Spleen (tissue), 11 donors: ENCODE results near the gene ARHGEF28. TPM values are rescaled to one million over a fixed set of nuclear protein-coding genes. Genes with fewer than 3 reads are reported as not detected.

Experiments
- DNase-seq: peaks from one replicate; pipeline ENCODE4 v3.0.0-alpha.2; 2020
- H3K27ac ChIP-seq, 8 donors: fragments of 200-600 bp; sonication (generic) in 7 of 8; 1 replicate in 4 of 8; 2 replicates in 4 of 8; pipeline versions ENCODE4 v1.5.0 to v1.8.0; 2016 to 2021; ENCODE audit warnings: inconsistent platforms in 4 of 8, mild to moderate bottlenecking in 4 of 8, moderate library complexity in 1 of 8
- H3K27me3 ChIP-seq, 7 donors: fragments of 200-600 bp; sonication (generic) in 6 of 7; replicated peaks in 1 of 7; 1 replicate in 4 of 7; 2 replicates in 3 of 7; pipeline versions ENCODE4 v1.5.0 to v1.8.0; 2016 to 2021; ENCODE audit warnings: inconsistent platforms in 3 of 7, mild to moderate bottlenecking in 1 of 7
- H3K36me3 ChIP-seq, 6 donors: fragments of 200-600 bp; sonication (generic) in 5 of 6; 1 replicate in 4 of 6; 2 replicates in 2 of 6; pipeline versions ENCODE4 v1.5.0 to v1.8.0; 2016 to 2021; ENCODE audit warnings: inconsistent platforms in 2 of 6
- H3K4me1 ChIP-seq, 6 donors: fragments of 200-600 bp; sonication (generic) in 5 of 6; 1 replicate in 3 of 6; 2 replicates in 3 of 6; pipeline versions ENCODE4 v1.5.0 to v1.8.0; 2016 to 2021; ENCODE audit warnings: inconsistent platforms in 3 of 6
- H3K4me3 ChIP-seq, 8 donors: fragments of 200-600 bp; sonication (generic) in 7 of 8; 1 replicate in 4 of 8; 2 replicates in 4 of 8; pipeline versions ENCODE4 v1.5.0 to v1.8.0; 2016 to 2021; ENCODE audit warnings: inconsistent platforms in 4 of 8, mild to moderate bottlenecking in 4 of 8, moderate library complexity in 2 of 8
- H3K9me3 ChIP-seq, 8 donors: fragments of 200-600 bp; sonication (generic) in 7 of 8; 1 replicate in 4 of 8; 2 replicates in 4 of 8; pipeline versions ENCODE4 v1.5.0 to v1.8.0; 2016 to 2021; ENCODE audit warnings: inconsistent platforms in 4 of 8
- POLR2A ChIP-seq, 3 donors: fragments of 450-650 bp; IDR thresholded peaks; one replicate each; pipeline ENCODE4 v1.5.1; 2017; ENCODE audit warnings: antibody characterized with exemption in 3 of 3, mild to moderate bottlenecking in 1 of 3
- POLR2AphosphoS5 ChIP-seq, 3 donors: sonication (generic); formaldehyde crosslinking; IDR thresholded peaks; one replicate each; pipeline ENCODE4 v1.5.1; 2017; ENCODE audit warnings: antibody characterized with exemption in 3 of 3
- WGBS, 5 donors: extraction: QIAGEN DNeasy Blood & Tissue Kit in 3 of 5; methylation state at CpG; one replicate each; pipeline versions ENCODE4 v1.1.5 to v1.1.7; 2013 to 2018; 5-methylcytosine and 5-hydroxymethylcytosine counted together
- intact Hi-C: fragments of 100-400 bp; cut with DNase I; formaldehyde crosslinking; loops from one replicate; pipeline ENCODE4 v1.15.0; 2023; ENCODE audit warnings: low total_unique reads
- polyA plus RNA-seq, 3 donors: library from polyadenylated mRNA; stranded (reverse); fragments of 200-250 nt; gene quantifications; one replicate each; pipeline ENCODE4 v1.2.1, GENCODE V29; 2013
- total RNA-seq, 7 donors: library from RNA; depleted of rRNA in 3 of 7; stranded (reverse); fragments of >200 nt in 3 of 7; fragmentation: NEBNext Ultra II Directional in 4 of 7; extraction: Animal tissue kit (Norgen Biotek cat#: 25700) in 4 of 7; gene quantifications; one replicate each; pipeline versions ENCODE4 v1.1.0 to v1.2.1, GENCODE V29; 2016 to 2021
- TF ChIP-seq, protein P1 (sequence below), 11 experiments: fragments of 200-600 bp in 7 of 11; fragments of 450-650 bp in 4 of 11; sonication (generic) in 4 of 11; IDR thresholded peaks in 8 of 11; conservative IDR thresholded peaks in 3 of 11; 1 replicate in 7 of 11; 2 replicates in 4 of 11; pipeline versions ENCODE4 v1.4.0 to v1.8.0; 2016 to 2021; ENCODE audit warnings: antibody characterized with exemption in 11 of 11, inconsistent platforms in 4 of 11, mild to moderate bottlenecking in 1 of 11
- donor health status: healthy with polysubstance abuse.
- donor health status: DM: no; HTN: no; CAD: no; lungs with moderate emphysema.
- donor health status: DM: no; HTN: no; CAD: no.
- donor health status: Bipolar disorder and iron deficiency.
- donor health status: healthy.
- donor health status: DM: no; HTN: no; CAD: no.
- donor health status: DM: yes; HTN: yes; CAD: no.

Gene ARHGEF28
- total and polyA plus RNA-seq, 10 donors = 0.53 to 17.5 (median 8.8) TPM

DNA sequence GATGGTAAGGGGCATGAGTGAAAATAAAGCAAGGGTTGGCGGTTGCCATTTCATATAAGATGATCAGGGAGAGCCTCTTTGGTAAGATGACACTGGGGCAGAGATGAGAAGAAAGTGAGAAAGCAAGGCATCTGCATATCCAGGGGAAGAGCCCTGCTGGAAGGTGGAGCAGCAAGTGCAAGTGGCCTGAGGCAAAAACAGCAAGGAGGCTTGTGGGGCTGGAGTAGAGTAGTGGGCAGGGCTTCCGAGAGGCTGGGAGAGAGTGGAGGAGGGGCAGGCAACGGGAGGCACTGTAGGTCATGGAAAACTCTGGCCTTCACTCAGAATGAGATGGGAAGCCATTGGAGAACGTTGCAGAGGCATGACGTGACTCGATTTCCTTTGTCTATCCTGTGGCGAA lies 199.2 kb downstream of the ARHGEF28 start:
- WGBS, 5 donors = 86 to 96% (median 92%) methylated on average over 7 of the region's 7 CpGs
- Histone ChIP-seq H3K36me3 (no peaks in the 10 kb centered on the region), H3K27ac (no peak overlapping the region), H3K4me3 (no peak overlapping the region), H3K4me1 (no peaks in the 10 kb centered on the region), H3K27me3 (no peaks in the 10 kb centered on the region), H3K9me3 (no peaks in the 10 kb centered on the region)
- no peak for DNase-seq
- TF ChIP-seq POLR2A (IDR thresholded peaks at IDR 0.05) (no peak), POLR2AphosphoS5 (IDR thresholded peaks at IDR 0.05) (no peak)
- TF ChIP-seq, protein P1, sequence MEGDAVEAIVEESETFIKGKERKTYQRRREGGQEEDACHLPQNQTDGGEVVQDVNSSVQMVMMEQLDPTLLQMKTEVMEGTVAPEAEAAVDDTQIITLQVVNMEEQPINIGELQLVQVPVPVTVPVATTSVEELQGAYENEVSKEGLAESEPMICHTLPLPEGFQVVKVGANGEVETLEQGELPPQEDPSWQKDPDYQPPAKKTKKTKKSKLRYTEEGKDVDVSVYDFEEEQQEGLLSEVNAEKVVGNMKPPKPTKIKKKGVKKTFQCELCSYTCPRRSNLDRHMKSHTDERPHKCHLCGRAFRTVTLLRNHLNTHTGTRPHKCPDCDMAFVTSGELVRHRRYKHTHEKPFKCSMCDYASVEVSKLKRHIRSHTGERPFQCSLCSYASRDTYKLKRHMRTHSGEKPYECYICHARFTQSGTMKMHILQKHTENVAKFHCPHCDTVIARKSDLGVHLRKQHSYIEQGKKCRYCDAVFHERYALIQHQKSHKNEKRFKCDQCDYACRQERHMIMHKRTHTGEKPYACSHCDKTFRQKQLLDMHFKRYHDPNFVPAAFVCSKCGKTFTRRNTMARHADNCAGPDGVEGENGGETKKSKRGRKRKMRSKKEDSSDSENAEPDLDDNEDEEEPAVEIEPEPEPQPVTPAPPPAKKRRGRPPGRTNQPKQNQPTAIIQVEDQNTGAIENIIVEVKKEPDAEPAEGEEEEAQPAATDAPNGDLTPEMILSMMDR (IDR thresholded peaks at IDR 0.05 in 8 of 11, conservative IDR thresholded peaks at IDR 0.05 in 3 of 11) = no peak
- intact Hi-C loops = no loop called here

DNA sequence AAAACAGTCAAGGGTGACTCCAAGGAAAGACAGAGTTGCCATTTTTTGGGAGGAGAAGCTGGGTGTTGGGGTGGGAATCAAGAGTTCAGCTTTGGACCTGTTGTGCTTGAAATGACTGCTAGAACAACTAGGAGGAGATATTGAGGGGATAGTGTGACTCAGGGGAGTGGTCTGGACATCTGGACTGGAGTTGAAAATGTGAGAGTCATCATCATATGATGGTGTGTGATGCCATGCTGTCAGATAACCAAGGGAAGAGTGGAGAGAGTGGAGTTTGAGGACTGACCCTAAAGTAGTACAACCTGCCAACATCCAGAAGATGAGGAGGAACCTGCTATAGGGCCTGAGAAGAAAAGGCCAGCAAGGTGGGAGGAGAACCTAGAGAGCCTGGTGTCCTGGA lies 199.7 kb downstream of the ARHGEF28 start:
- TF ChIP-seq POLR2A (IDR thresholded peaks at IDR 0.05) (no peak), POLR2AphosphoS5 (IDR thresholded peaks at IDR 0.05) (no peak)
- TF ChIP-seq, protein P1 (IDR thresholded peaks at IDR 0.05 in 8 of 11, conservative IDR thresholded peaks at IDR 0.05 in 3 of 11) = no peak
- no peak for DNase-seq
- H3K36me3 ChIP-seq = no peaks in the 10 kb centered on the region
- intact Hi-C loops = no loop called here
- H3K27ac ChIP-seq = no peak overlapping the region
- no peaks in the 10 kb centered on the region for H3K9me3 ChIP-seq
- no peak overlapping the region for H3K4me3 ChIP-seq
- H3K4me1 ChIP-seq = no peaks in the 10 kb centered on the region
- H3K27me3 ChIP-seq = no peaks in the 10 kb centered on the region

DNA sequence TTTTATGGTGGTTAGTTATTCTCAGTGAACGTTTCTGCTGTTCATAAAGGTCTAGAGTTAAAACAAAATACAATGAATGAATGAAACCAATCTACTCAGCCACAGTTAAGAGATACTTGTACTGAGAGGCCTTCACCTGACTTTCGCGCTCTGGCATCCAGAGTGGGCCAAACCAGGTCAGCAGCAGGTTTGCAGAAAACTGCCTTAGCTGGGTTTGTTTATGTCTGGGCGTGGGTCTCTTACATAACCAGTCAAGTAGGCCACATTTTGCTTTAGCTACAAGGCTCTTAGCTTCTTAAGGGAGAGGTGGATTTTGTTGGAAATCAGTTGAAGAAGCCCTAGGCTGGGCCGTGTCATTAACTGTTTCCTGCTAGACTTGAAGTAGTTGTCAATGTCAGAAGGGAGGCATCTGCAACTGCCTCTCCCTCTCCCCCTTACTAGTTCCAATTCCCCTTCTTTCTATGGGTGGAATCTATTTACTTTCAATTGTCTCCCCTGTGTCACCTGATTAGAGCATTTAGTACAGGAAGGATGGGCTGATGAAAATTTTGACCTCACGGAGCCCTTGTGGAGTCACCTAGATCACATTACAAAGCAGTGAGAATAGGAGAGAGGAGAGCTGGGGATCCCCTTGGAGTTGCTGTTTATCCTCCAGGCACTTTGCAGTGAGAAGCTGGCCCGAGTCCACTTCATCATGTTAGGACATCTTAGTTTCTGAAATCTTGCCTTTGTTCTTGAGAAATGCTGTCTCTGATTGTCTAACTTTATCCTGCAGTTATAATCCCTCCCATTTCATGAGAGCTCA lies 200.5 kb downstream of the ARHGEF28 start:
- no peak for DNase-seq
- H3K9me3 ChIP-seq = no peaks in the 10 kb centered on the region
- H3K4me1 ChIP-seq = no peaks in the 10 kb centered on the region
- no peaks in the 10 kb centered on the region for H3K27me3 ChIP-seq
- WGBS, 5 donors = 71 to 86% (median 78%) methylated on average over 7 of the region's 7 CpGs
- no peaks in the 10 kb centered on the region for H3K36me3 ChIP-seq
- intact Hi-C loops = no loop called here
- no peak overlapping the region for H3K4me3 ChIP-seq
- no peak overlapping the region for H3K27ac ChIP-seq
- TF ChIP-seq, protein P1 (IDR thresholded peaks at IDR 0.05 in 8 of 11, conservative IDR thresholded peaks at IDR 0.05 in 3 of 11) = no peak
- TF ChIP-seq POLR2A (IDR thresholded peaks at IDR 0.05) = no peak
- TF ChIP-seq POLR2AphosphoS5 (IDR thresholded peaks at IDR 0.05) = no peak

DNA sequence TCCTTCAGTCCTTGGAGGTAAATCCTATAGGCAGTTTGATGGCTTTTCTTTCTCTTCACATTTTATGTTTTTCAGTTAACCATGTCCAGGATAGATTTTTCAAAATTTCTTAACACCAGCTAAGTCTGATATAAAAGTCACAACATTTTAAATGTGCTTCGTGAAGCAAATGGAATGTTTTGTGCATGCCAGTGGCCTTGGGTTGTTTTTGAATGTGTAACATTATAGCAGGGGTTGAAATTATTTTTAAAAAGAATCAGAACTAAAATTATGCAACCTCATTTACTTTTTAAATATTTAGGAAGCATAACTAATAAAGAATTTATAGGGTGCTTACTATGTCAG lies 201.1 kb downstream of the ARHGEF28 start:
- Histone ChIP-seq H3K36me3 (no peaks in the 10 kb centered on the region), H3K9me3 (no peaks in the 10 kb centered on the region), H3K27ac (no peak overlapping the region), H3K27me3 (no peaks in the 10 kb centered on the region), H3K4me1 (no peaks in the 10 kb centered on the region), H3K4me3 (no peak overlapping the region)
- no peak for TF ChIP-seq POLR2AphosphoS5 (IDR thresholded peaks at IDR 0.05)
- TF ChIP-seq, protein P1 (IDR thresholded peaks at IDR 0.05 in 8 of 11, conservative IDR thresholded peaks at IDR 0.05 in 3 of 11) = no peak
- TF ChIP-seq POLR2A (IDR thresholded peaks at IDR 0.05) = no peak
- 75 to 93% (median 83%) methylated on average over 1 of the region's 1 CpG for WGBS, 5 donors
- DNase-seq = no peak
- intact Hi-C loops = no loop called here
